Hepatocyte (in vitro differentiated cells): ENCODE data around the gene UNC13D. TPM values are rescaled to one million over a fixed set of nuclear protein-coding genes. Genes with fewer than 3 reads are reported as not detected.
"Not testable (repeated sequence)": the region's sequence is repeated elsewhere in the genome, so short reads cannot be mapped to it uniquely, and the experiment has no call there.

Experiments used
- DNase-seq: peaks from one replicate; pipeline ENCODE4 v3.0.0-alpha.2; 2016; ENCODE audit warnings: low spot score
- H2AFZ ChIP-seq: fragments of 200-600 bp; sonication (generic); 2 replicates; pipeline ENCODE4 v1.6.0; 2016; ENCODE audit warnings: antibody characterized with exemption, mild to moderate bottlenecking
- H3K27ac ChIP-seq: fragments of 200-600 bp; sonication (generic); 2 replicates; pipeline ENCODE4 v1.5.1; 2016; ENCODE audit warnings: mild to moderate bottlenecking
- H3K27me3 ChIP-seq: fragments of 200-600 bp; sonication (generic); 2 replicates; pipeline ENCODE4 v1.6.1; 2016
- H3K36me3 ChIP-seq: fragments of 200-600 bp; sonication (generic); replicated peaks from 2 replicates; pipeline ENCODE4 v1.5.1; 2016; ENCODE audit warnings: low read depth; ENCODE audit not compliant: insufficient read depth
- H3K4me1 ChIP-seq: fragments of 200-600 bp; sonication (generic); 2 replicates; pipeline ENCODE4 v1.5.1; 2016; ENCODE audit warnings: mild to moderate bottlenecking, moderate library complexity; ENCODE audit not compliant: insufficient read depth
- H3K4me2 ChIP-seq: fragments of 200-600 bp; sonication (generic); 2 replicates; pipeline ENCODE4 v1.6.0; 2016
- H3K4me3 ChIP-seq: fragments of 200-600 bp; sonication (generic); 2 replicates; pipeline ENCODE4 v1.5.1; 2016; ENCODE audit warnings: mild to moderate bottlenecking
- H3K79me2 ChIP-seq: fragments of 200-600 bp; sonication (generic); 2 replicates; pipeline ENCODE4 v1.6.0; 2017; ENCODE audit warnings: mild to moderate bottlenecking
- H3K9me2 ChIP-seq: fragments of 200-600 bp; sonication (generic); replicated peaks from 2 replicates; pipeline ENCODE4 v1.6.0; 2017; ENCODE audit warnings: mild to moderate bottlenecking; ENCODE audit not compliant: insufficient read depth
- H3K9me3 ChIP-seq: fragments of 200-600 bp; sonication (generic); 2 replicates; pipeline ENCODE4 v1.5.1; 2016; ENCODE audit warnings: low read depth, mild to moderate bottlenecking
- H4K20me1 ChIP-seq: fragments of 200-600 bp; sonication (generic); 2 replicates; pipeline ENCODE4 v1.6.0; 2016; ENCODE audit warnings: mild to moderate bottlenecking; ENCODE audit not compliant: insufficient read depth, poor library complexity, severe bottlenecking
- EZH2 ChIP-seq: fragments of 200-600 bp; sonication (generic); IDR thresholded peaks from 2 replicates; pipeline ENCODE4 v1.6.1; 2016; ENCODE audit warnings: antibody characterized with exemption, mild to moderate bottlenecking, borderline replicate concordance
- EZH2phosphoT487 ChIP-seq: fragments of 200-600 bp; sonication (generic); IDR thresholded peaks from one replicate; pipeline ENCODE4 v1.6.1; 2018; ENCODE audit warnings: antibody characterized with exemption, mild to moderate bottlenecking, low read depth, moderate library complexity; ENCODE audit not compliant: unreplicated experiment, severe bottlenecking
- WGBS: methylation state at CpG from one replicate; pipeline ENCODE4 v1.1.6; 2016; ENCODE audit warnings: low lambda C conversion rate; ENCODE audit errors: missing lambda C conversion rate; 5-methylcytosine and 5-hydroxymethylcytosine counted together
- microRNA-seq: library from miRNA; unstranded; fragments of <30 nt; microRNA quantifications from one replicate; pipeline ENCODE4, GENCODE V29; 2017
- polyA plus RNA-seq: library from polyadenylated mRNA; unstranded; fragments of >200 nt; fragmentation: Nextera tagmentation; extraction: Ambion mirVana; gene quantifications from 2 replicates; pipeline ENCODE4 v1.2.1, GENCODE V29; 2016
- total RNA-seq: library from RNA; depleted of rRNA; stranded (reverse); fragments of >200 nt; gene quantifications from 2 replicates; pipeline ENCODE4 v1.2.3, GENCODE V29; 2014

Gene UNC13D
- total and polyA plus RNA-seq, 2 experiments from 2014 or later = 2.2 to 8.8 TPM

DNA sequence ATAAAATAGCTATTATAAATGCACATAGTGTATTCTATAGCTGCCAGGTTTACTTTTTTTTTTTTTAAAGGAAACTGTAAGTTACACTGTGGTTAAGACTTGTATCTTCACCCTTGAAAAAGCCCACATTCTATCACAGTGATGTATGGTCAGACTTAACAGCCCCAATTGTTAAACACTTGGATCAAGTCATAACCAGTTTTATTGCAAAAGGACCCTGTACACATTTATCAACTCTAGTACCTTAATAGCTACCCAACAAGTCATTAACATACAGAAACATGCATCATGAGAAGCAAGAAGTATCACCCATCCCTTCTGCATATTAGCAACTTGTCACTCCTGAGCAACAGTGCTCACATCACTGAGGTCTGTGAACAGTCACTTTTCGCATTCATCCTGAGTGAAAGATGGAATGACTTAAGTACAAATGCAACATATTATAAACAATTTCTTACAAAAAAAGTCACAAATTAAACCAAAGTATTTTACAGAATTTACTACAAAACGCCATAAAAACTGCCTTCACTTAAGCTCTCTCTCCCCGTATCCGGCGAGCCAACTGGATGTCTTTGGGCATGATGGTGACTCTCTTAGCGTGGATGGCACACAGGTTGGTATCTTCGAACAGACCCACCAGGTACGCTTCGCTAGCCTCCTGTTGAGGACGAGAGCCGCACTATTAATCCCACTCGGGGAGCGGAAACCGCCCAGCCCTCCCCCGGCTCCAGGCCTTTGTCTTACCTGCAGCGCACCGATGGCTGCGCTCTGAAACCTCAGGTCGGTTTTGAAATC, 65.9 kb downstream of the UNC13D start:
- H3K27me3 ChIP-seq, H3K9me3 ChIP-seq, H3K9me2 ChIP-seq, H2AFZ ChIP-seq, DNase-seq, H3K4me1 ChIP-seq, H3K36me3 ChIP-seq: not testable (repeated sequence)
- H4K20me1 ChIP-seq = peaks cover 42% of the 10 kb centered on the region
- H3K4me2 ChIP-seq = peak overlapping the region; percentile 86
- WGBS = 3% methylated on average over 19 of the region's 19 CpGs
- H3K79me2 ChIP-seq = peaks cover 30% of the 10 kb centered on the region
- peak overlapping the region; percentile 91 for H3K27ac ChIP-seq
- H3K4me3 ChIP-seq = peak overlapping the region; percentile 89
- TF ChIP-seq EZH2phosphoT487 = peak; percentile 12

GRCh38 chr17:75777296-75777922, 66.8 kb downstream of the UNC13D start:
- Histone ChIP-seq H3K27me3 (no peaks in the 10 kb centered on the region), H3K4me3 (peak overlapping the region; percentile 89), H3K36me3 (peaks cover 8% of the 10 kb centered on the region), H3K4me1 (no peaks in the 10 kb centered on the region), H3K4me2 (peak overlapping the region; percentile 86), H3K9me3 (no peaks in the 10 kb centered on the region), H3K79me2 (peaks cover 30% of the 10 kb centered on the region), H3K9me2 (no peaks in the 10 kb centered on the region), H3K27ac (peak overlapping the region; percentile 19), H2AFZ (no peak overlapping the region), H4K20me1 (peaks cover 42% of the 10 kb centered on the region)
- WGBS = 48% methylated on average over 2 of the region's 2 CpGs
- no peak for TF ChIP-seq EZH2
- TF ChIP-seq EZH2phosphoT487 = peak; percentile 23
- DNase-seq = no peak

Small RNA genes lying within 50 kb of the gene (microRNA-seq; reads per million reads assigned to microRNA genes)
- not detected for gene MIR4738

Other genes starting within 250 kb of the UNC13D start
- gene SMIM5, start 211.0 kb downstream of the UNC13D start, total RNA-seq = 4.1 and 4.5 TPM in 2 replicates
- 6.8 and 7.7 TPM in 2 replicates for gene SMIM5, start 211.0 kb downstream of the UNC13D start, polyA plus RNA-seq
- 11.8 and 23.1 TPM in 2 replicates for gene RECQL5, start 177.2 kb downstream of the UNC13D start, total RNA-seq
- 44.4 and 79.6 TPM in 2 replicates for gene RECQL5, start 177.2 kb downstream of the UNC13D start, polyA plus RNA-seq
- 59.3 and 67.5 TPM in 2 replicates for gene SAP30BP, start 177.1 kb downstream of the UNC13D start, total RNA-seq
- 89.9 and 110 TPM in 2 replicates for gene SAP30BP, start 177.1 kb downstream of the UNC13D start, polyA plus RNA-seq
- 11.5 and 15.7 TPM in 2 replicates for gene ITGB4, start 122.9 kb downstream of the UNC13D start, total RNA-seq
- gene ITGB4, start 122.9 kb downstream of the UNC13D start, polyA plus RNA-seq = 19.4 and 23.5 TPM in 2 replicates
- gene GALK1, start 79.2 kb downstream of the UNC13D start, total RNA-seq = 63.7 and 76.4 TPM in 2 replicates
- gene GALK1, start 79.2 kb downstream of the UNC13D start, polyA plus RNA-seq = 139 and 161 TPM in 2 replicates
- gene UNK, start 59.6 kb downstream of the UNC13D start, total RNA-seq = 26.7 and 30.9 TPM in 2 replicates
- gene UNK, start 59.6 kb downstream of the UNC13D start, polyA plus RNA-seq = 22.3 and 28.2 TPM in 2 replicates
- gene WBP2, start 10.9 kb upstream of the UNC13D start, total RNA-seq = 22.8 and 29.0 TPM in 2 replicates
- 129 and 143 TPM in 2 replicates for gene WBP2, start 10.9 kb upstream of the UNC13D start, polyA plus RNA-seq
- 13.0 and 15.5 TPM in 2 replicates for gene TRIM47, start 34.2 kb upstream of the UNC13D start, total RNA-seq
- gene TRIM47, start 34.2 kb upstream of the UNC13D start, polyA plus RNA-seq = 36.9 and 42.9 TPM in 2 replicates
- 10.9 and 12.5 TPM in 2 replicates for gene TRIM65, start 52.5 kb upstream of the UNC13D start, total RNA-seq
- 10.7 and 16.8 TPM in 2 replicates for gene TRIM65, start 52.5 kb upstream of the UNC13D start, polyA plus RNA-seq
- 40.4 and 50.2 TPM in 2 replicates for gene MRPL38, start 60.5 kb upstream of the UNC13D start, total RNA-seq
- 124 and 134 TPM in 2 replicates for gene MRPL38, start 60.5 kb upstream of the UNC13D start, polyA plus RNA-seq
- 3.0 and 6.1 TPM in 2 replicates for gene FBF1, start 96.6 kb upstream of the UNC13D start, total RNA-seq
- 9.7 and 11.0 TPM in 2 replicates for gene FBF1, start 96.6 kb upstream of the UNC13D start, polyA plus RNA-seq
- gene ACOX1, start 134.8 kb upstream of the UNC13D start, total RNA-seq = 89.5 and 93.6 TPM in 2 replicates
- gene ACOX1, start 134.8 kb upstream of the UNC13D start, polyA plus RNA-seq = 35.5 and 36.0 TPM in 2 replicates
- gene TEN1, start 134.8 kb upstream of the UNC13D start, total RNA-seq = 13.3 and 22.8 TPM in 2 replicates
- 29.4 and 29.9 TPM in 2 replicates for gene TEN1, start 134.8 kb upstream of the UNC13D start, polyA plus RNA-seq
- gene CDK3, start 156.5 kb upstream of the UNC13D start, total RNA-seq = 0.88 and 7.8 TPM in 2 replicates
- 10.6 and 16.6 TPM in 2 replicates for gene CDK3, start 156.5 kb upstream of the UNC13D start, polyA plus RNA-seq
- gene EVPL, start 182.9 kb upstream of the UNC13D start, total RNA-seq = 0.48 and 2.7 TPM in 2 replicates
- 2.0 and 4.6 TPM in 2 replicates for gene EVPL, start 182.9 kb upstream of the UNC13D start, polyA plus RNA-seq
- gene SRP68, start 228.1 kb upstream of the UNC13D start, total RNA-seq = 41.2 and 44.1 TPM in 2 replicates
- 51.3 and 70.1 TPM in 2 replicates for gene SRP68, start 228.1 kb upstream of the UNC13D start, polyA plus RNA-seq
- gene GALR2, start 230.4 kb upstream of the UNC13D start, total RNA-seq = 0.60 TPM in 1 of 2 replicates, not detected in the other
- gene GALR2, start 230.4 kb upstream of the UNC13D start, polyA plus RNA-seq = 0.24 TPM in 1 of 2 replicates, not detected in the other
- 0.08 TPM in 1 of 2 replicates, not detected in the other for gene ZACN, start 234.8 kb upstream of the UNC13D start, total RNA-seq
- 21.2 and 24.0 TPM in 2 replicates for gene ZACN, start 234.8 kb upstream of the UNC13D start, polyA plus RNA-seq